Stimulated activated CD8-positive, alpha-beta memory T cell treated with anti-CD3 and anti-CD28 coated beads, Interleukin-7, amount 100 ng/mL, for 4 hours (primary cell): ENCODE measurements around the gene ZBTB20.

Source experiments
- DNase-seq, 2 donors: peaks; one replicate each; pipeline ENCODE4 v3.0.0-alpha.2; 2020; ENCODE audit warnings: low read depth in 2 of 2

Gene ZBTB20

DNA sequence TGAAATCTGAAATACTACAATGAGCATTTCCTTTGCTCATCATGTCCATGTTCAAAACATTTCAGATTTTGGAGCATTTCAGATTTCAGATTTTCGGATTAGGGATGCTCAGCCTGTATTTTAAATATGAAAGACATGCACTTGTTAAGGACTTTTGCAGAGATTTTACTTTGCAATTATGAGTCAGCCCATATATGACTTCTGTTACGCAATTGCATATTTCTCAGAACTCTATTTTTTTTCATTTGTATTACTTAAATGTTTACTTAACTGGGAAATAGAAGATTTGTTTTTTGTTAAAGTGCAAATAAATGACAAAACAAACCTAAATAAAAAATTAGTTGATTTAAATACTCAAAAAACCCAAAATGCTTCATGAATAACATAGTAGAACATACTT, 376.2 kb downstream of the ZBTB20 start:
- no peak for DNase-seq

DNA sequence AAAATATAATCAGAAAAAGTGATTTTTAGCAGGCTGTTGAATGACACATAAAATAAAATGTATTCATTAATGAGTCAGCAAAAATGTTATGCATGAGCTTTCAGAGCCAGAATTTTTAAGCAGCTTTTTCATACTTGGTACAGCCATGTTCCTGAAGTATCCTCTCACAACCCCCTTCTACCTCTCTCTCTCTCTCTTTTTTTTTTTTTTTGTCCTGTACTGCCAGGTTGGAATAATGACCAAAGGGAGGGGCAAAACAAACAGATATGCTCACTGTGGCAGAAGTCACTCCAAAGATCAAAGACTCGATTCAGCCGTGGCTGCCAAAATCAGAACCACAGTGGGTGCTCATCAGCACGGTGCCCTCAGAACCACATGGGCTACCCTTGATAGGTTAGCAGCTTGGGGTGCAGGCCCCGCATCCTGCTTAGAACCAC, 383.0 kb downstream of the ZBTB20 start:
- no peak for DNase-seq

DNA sequence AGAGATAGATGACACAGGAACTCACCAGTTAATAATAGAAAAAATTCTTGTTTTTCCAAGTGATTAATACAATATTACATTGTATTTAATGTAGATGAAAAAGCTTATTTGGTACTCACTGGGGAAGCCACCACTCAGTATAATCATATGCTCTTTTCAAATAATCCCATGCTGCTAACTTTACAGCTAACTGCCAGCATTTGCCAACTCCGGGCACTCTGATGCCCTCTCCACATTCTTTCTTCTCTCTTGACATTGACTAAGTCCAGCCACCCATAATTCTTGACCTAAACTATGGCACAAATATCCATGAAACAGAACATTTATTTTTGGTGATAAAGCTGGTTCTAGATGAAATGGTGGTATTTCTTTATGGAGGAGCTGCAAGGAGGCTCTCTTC, 384.9 kb downstream of the ZBTB20 start:
- no peak for DNase-seq

DNA sequence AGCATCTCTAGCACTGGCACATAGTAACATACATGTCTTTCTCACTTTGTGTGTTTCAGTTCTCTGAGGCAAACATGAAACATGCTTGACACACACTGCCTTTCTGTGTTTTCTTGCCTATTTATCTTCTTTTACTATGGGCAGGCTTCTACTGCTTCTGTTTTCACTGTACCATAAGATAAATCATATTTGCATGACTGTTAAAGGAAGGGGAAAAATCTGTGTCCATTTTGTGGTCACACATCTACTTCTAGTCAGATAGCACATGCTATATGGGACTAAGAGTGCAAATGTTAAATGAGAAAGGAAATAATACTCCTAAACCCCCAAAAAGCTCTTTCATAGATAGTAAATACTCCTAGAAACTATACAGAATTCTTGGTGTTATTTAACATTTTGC, 386.4 kb downstream of the ZBTB20 start:
- no peak for DNase-seq

DNA sequence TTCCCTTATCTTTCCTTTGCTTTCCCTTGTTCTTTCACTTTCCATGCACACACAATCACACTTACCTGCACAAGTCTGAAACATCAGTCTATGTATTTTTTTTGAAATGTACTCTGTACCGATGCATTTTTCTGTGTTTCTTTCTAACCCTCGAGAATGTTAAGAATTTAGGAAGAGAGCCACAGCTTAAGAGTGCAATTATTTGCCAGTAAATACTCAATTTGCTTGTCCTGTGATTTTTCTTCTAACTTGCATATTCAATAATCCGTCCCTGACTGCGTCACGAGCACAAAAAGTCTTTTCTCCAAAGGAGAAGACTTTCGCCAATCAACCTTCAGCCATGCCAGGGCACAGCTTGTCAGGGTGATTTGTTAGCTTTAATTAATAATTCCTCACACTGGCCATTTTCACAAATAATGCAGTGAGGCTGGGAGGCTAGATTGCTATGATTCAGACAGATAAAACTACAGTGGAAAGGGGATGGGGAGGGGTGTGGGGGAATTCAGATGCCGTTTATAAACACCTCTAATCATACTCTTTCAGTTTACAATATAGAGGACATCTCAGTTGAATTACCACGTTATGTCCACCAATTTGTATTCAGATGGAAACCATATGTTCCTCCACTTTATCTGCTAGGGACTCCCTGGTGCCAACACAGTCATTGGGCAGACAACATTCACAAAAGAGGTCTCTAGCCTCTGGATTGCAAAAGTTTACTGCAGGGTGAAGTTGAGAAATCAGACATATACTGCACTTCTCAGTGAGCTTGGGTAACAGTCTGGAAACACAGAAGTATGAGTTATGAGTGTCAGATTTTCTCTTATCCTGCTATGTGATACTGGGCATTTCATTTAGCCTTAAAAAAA, 388.0 kb downstream of the ZBTB20 start:
- DNase-seq: no peak

DNA sequence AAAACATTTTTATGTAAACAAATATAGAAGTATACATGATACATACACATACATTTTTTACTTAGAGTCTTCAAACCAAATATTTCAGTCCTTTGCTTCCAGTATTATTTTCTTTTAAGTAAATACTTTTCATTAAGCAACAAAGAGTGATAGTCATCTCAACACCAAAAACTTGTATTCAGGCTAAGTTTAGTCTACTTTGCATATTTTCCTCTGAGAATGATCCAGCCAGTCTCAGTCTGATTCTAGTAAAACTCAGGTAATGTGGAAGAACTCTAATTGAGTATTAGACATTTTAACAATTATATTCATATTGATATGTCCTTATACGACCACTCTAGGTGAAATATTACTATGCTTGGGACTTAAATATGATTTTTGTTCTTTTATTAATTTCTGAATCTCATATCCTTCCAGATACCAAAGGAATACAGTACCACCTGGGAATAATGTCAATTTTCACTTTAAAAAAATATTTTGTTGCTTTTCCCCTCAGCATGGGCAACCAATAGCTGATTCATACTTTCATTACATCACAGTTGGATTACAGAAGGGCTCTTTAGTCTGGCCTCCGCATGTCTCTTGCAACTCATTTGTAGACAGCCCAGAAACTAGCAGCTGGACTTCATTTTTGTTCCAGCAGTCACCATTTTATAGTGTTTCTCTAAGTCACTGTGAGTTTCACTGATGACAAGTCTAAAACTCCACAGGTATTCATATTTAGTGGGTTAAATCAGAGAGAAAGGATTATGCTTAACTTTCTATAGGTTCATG, 390.4 kb downstream of the ZBTB20 start:
- DNase-seq: no peak

DNA sequence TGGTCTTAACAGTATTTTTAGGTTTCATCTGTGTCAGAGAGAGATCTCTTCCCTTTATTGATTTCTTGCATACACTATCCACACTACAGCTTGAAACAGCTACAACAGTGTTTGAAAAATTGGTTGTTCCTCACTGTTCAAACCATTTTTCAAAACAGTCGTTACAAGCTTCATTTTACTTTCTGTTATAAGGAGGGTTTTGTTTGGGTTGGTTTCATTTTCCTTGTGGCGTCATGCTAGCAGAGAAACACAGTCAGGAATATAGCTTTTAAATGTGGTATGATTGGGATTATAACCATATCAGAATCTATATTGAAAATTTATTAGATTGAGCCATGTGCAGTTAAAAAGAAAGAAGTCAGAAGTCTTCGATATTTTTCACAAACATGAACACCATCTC, 400.6 kb downstream of the ZBTB20 start:
- no peak for DNase-seq

DNA sequence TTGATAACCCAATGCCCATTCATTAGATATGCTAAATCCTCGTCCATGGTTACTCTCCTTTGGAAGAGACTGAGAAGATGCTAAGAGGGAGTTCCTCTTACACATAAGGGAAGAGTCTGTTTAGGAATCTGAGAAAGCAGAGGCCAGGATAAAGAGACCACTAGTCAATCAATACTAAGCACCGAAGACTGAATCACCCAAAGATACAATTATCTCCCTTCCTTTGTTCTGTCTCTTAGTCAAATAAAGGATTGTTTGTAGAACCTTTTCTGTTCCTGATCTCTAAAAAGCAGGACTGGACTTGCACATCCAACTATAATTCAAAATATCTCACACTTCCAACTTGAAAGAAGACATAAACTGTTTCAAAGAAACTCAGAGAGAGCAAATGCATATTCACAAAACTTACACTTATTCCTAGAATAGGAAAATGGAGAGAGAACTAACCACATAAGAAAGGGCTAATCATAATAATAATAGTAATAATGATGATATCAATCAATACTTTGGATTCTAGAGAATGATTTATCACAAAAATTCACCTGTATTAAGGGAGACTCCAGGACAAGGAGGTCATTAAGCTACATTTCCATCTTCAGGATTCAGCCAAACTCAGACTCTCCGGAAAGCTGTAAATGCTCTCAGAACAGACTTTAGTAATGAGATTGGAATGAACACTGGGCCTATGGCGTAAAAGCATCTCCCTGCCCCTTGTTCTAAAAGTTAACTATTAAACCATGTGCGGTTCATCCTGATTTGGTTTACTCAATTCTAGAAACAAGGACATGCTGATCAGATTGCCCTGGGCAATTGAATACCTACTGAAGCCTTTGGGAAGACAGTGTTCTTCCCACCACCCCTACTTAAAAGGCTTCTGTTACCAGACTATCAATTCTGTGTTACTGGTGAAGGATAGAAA, 401.5 kb downstream of the ZBTB20 start:
- DNase-seq: no peak

DNA sequence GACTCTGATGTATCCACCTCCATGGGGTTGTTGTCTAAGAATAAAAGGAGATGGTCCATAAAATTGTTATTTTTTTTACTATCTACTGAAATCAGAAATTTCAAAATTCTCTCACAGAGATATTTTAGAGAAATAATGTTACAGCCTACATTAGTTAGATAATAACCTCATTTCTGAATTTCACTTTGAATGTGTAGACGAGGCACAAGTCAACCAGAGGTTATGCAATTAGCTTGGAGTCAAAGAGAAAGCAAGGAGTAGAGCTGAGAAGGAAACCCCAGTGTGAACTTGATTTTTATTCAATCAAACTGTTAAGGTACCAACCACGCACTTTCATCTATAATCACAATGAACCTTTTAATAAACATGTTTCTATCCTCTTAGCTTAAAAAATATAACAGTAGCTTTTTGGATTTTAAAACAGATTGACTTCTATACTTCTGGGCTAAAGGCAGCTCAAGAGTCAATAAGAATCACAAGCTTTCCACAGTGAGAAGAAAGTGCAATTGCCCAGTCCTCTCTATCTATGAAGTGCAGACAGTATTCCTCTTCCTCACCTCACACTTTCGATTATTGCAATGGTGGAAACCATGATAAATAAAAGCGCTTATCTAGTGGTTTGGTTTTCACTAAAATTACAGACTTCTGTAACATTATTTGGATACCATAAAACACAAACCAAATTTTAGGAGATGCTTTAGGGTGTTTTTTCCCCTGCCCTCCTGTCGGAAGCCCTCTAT, 403.2 kb downstream of the ZBTB20 start:
- no peak for DNase-seq

DNA sequence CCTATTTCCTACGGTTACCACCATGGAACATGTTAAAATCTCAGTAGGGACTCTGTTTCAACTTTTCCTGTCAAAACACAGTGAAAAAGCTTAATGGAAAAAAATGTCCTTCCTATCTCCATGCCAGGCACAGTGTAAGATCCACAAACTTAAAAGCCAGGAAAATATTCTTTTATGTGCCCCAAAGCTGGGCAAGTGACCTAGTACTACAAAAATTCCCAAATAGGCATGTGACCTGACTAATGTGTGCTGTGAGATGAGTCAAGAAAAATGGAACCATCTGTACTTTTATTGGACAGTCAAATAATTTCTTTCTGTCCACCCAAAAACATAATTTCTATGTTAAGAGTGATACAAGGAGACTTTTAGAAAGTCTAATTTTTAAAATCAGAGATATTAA, 406.0 kb downstream of the ZBTB20 start:
- no peak for DNase-seq

DNA sequence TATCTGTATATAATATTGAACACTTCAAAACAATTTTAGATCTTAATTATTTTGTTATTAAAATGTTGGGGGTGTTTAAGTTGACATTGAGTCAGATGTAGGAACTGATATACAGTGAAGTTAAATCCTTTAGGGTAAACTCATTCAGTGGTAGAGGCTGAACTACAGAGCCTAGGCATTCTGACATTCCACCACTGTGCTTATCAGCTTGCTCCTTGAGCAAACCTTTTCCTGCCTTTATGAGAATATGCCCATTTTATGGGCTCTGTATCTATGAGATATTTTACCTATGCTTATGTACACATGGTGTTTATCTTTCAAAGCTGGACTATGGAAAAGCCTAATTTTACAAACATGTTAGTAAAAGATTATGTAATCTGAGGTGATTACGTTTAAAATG, 407.5 kb downstream of the ZBTB20 start:
- DNase-seq: no peak

DNA sequence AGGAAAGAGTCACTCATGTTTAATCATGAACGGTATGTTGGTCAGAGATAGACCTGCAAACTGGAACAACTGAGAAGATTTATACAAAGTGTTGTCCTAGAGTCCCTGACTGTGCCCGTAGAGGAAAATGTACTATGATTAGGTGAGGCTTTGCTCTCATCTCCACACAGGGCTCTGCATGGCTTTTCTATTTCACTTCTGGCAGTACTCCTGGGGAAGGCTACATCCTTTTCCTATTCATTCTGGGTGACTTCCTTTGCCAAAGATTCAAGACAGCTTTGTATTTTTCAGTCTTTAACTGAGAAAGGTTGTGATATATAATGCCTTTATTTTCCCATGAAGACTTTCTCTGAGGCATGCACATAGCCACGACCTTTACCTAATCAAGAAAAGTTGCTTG, 414.7 kb downstream of the ZBTB20 start:
- no peak for DNase-seq

DNA sequence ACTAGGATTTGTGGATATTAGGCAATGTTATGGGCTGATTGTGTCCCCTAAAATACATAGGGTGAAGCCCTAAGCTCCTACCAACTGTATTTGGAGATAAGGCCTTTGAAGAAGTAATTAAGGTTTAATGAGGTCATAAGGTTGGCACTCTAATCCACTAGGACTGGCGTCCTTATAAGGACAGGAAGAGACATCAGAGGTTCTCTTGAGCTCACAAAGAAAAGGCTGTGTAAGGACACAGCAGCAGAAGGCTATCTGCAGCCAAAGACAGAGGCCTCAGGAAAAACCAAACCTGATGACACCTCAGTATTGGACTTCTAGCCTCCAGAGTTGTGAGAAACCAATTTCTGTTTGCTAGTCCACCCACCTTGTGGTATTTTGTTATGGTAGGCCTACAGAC, 416.7 kb downstream of the ZBTB20 start:
- no peak for DNase-seq

DNA sequence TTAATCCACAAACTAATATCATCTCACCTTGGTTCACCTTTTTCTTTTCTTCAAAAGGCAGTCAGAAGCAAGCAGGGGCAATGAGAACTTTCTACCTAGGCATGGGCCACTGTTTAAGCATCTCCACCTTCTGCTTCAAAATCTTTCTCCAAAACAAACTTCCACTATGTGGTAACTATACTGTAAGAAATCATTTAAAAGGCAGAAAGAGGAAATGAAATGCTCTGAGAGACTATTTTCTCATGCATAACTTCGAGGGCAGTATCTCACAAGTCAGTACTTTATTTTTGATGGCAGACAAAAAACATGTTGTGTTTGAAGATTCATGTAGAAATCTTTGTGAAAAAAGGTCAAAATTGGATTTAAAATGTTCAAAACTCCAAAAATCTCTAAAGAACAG, 419.7 kb downstream of the ZBTB20 start:
- DNase-seq: no peak

DNA sequence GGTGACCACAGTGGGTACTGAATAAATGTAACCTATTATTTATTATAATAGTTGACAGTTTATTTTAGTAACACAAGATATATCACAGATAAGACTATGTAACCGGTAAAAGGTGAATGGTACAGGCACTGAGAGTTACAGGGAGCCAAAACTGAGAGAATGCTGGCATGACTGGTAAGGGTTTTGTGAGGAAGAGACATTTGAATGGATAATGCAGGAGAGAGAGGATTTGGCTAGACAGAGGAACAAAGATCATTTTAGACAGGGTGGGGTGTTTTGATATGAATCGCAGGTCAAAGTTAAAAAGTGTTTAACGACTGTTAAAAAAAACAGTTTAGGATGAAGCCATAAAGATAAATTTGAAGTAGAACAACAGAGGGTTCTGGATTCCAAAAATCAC, 421.1 kb downstream of the ZBTB20 start:
- no peak for DNase-seq

DNA sequence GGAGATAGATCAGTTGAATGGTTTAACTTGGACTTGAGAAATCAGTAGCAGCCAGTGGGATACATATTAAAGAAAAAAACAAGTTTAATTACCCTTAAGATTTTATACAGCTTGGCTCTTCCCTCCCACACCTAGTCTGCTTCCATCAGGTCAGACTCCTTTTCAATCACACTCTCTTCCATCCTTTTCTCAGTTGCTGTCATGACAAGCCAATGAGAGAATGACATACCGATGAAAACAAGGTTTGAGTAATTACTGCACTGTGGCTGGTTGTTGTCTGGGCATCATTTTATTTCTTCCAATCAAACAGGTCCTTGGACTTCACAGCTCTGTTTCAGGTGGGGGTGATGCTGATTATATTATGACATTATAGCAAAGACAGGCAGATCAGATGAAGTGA, 424.6 kb downstream of the ZBTB20 start:
- no peak for DNase-seq

DNA sequence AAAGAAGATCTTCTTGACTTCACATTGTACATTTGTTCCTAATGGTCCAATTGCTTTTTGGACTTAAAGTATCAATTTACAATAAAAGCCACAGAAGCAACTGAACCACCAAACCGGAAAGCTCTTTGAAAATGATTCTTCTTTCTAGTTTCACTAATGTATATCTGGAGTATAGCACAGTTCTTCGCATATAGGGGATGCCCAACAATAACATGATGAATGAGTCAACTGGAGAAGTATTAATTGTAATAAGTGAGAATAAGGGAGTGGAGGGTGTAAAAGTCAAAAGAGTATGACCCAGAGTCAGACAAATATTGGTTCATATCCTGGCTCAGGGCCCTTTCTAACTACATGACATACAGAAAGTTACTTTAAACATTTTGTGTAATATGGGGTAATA, 425.2 kb downstream of the ZBTB20 start:
- DNase-seq: no peak

DNA sequence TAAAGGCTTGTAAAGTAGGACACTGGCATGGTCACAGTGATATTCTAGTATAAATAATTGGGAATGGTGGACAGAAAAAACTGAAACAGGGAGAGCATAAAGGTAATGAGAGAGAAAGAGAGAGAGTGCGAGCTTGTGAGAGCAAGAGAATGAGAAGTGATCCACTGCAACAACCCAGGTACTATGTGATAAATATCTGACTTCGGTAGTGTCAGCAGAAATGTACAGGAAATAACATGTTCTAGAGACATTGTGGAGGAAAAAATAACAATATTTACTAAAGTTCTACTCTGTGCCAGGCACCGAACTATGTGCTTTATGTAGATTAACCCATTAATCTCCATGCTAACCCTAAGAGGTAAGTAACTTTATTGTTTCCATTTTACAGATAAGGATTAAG, 425.9 kb downstream of the ZBTB20 start:
- no peak for DNase-seq

DNA sequence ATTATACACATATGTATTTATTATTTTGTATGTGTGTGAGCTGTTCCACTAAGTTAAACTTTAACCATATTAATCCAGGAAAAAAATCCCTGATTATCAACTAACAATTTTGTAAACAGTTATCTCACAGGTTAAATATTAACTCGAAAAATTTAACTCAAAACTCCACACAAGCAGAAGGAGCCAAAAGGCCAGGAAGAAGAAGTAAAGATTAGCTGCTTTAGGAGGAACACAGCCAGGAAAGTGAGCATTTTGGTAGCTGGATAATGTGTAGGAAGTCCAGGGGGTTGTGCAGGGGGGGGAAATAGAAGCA, 428.2 kb downstream of the ZBTB20 start:
- no peak for DNase-seq

DNA sequence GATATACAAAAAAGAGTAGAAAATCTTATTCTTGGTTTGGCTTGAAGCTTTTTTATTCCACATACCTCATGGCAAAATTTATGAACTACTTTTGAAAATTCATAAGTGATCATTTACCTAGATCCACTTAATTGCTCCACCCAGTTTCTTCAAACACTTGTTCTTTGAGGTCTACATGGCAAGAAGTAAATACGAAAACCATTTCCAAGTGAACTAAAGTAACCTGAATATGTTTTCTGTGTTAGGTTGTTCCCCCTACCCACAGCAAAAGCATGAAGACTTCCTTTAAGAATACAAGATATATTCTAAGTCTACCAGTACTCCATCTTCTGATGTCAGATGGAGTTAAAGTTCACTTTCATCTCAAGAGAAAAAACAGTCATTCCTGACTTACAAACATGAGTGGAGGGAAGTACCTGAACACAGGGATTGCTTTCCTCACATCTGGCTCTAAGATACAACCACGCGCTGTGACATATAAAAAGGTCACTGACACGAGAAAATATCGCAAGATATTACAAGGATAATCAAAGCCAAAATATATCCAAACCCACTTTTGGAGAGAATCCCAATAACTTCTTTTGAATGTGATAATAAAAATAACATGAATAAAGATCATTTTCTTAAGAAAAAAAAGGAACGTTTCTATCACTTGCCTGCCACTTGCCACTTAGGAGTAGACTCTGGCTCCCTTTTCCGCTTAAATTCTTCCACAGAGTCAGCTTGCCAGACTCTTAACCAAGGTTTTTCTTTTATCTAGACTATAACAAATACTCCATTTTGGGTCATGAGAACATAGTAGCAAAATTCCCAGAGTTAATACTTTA, 428.8 kb downstream of the ZBTB20 start:
- DNase-seq: no peak

DNA sequence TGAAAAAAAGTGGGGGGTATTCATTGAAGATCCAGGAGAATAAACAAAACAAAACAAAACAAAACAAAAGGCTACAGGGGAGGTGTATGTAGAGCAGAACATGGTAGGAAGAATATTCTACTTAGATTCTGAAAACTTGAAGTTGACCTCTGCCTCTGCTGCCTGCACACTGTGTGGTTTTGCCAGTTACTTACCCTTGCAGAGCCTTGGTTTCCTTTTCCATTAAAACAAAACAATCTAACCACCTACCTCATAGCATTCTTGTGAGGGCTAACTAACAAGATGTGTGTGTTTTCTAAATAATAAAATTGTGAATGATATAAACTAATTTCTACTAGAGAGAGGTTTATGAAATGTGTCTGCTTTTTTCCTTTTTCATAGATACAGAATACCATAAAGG, 430.2 kb downstream of the ZBTB20 start:
- no peak for DNase-seq
